ENCODE results near the gene FBXW8.

Gene FBXW8

DNA sequence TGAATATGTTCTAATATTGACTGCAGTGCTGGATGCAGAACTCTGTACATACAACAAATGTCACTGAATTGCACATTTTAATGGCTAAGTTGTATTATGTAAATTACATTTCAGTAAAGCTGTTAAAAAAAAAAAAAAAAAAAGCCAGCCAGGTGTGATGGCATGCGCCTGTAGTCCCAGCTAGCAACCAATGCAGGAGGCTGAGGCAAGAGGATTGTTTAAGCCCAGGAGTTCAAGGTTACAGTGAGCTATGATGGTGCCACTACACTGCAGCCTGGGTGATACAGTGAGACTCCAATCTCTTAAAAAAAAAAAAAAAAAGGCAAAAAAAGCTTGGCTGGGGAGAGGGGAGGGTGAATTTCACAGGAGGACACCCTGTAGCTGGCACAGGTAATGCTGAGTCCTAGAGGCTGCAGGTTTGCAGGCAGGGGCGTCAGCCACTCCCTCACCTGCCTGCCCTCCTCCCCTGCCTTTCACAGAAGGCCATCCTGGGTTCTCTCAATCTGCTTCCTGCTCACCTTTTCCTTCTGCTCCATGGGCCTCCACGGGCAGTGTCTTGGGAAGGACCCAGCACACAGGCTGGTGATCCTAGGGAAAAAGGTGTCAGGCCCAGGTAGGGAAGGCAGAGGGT, 147.8 kb downstream of the FBXW8 start:
- DNase-seq (ENCODE audit: low read depth) = no peak

DNA sequence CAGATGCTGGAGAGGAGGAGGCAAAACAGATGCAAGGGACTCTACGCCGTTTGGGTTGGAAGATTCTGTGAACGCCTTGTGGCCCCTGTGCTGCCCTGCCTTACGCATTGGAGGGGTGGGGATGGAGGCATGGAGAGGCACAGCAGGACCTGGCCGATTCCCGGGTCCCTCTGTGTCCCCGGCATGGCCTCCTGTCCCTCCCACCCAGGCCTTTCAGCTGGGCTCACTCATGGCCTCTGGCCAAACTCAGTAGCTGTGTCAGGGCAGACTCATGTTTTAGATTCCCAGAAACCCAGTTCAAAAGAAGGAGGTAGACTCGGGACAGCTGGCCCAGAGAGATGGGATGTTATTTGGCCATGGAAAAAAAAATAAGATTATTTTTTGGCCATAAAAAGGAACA, 148.4 kb downstream of the FBXW8 start:
- DNase-seq (ENCODE audit: low read depth) = no peak

DNA sequence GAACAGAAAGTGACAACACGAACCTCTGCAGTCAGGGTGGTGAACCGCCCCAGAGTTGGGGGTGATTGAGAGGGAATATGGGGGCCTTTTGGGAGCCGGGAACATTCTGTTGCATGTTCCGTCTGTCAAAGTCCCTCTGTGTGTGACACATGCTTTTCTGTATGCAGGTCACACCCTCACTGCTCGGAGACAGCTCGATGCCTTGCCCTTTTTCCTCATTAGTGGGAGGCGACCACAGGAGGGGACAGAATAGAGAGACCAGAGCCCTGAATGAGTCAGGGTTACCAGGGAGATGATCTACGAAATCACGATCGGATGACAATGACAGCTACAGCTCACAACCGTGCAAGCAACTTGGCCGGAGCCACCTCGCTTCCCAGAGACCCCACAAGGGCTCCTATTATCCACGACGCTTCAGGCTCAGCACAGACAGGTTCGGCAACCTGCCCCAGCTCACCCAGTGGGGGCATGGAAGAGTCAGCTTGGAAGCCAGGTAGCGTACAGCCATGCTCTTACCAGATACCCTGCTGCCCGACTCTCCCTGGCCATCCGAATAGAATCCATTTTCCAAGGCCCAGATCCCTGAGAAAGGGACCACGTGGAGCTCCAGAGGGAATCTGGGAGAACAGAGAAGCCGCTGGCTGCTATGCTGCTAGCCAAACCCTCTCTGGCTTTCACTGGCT, 149.6 kb downstream of the FBXW8 start:
- no peak for DNase-seq (ENCODE audit: low read depth)

DNA sequence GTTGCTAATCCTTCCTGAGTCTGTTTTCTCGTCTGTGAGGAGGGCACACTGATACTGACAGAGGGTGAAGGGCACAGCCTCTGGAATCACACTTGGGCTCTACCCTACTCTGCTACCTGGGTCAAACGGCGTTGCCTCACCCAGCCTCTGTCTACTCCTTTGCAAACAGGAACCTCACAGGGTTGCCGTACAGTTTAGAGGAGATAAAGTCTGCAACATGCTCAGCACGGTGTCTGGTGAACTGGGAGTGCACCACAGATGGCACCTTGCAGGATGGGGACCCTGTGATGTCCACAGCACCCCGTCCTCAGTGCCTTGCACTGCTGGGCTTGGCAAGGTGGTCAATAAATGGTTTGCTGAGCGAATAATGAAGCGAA, 150.2 kb downstream of the FBXW8 start:
- no peak for DNase-seq (ENCODE audit: low read depth)

DNA sequence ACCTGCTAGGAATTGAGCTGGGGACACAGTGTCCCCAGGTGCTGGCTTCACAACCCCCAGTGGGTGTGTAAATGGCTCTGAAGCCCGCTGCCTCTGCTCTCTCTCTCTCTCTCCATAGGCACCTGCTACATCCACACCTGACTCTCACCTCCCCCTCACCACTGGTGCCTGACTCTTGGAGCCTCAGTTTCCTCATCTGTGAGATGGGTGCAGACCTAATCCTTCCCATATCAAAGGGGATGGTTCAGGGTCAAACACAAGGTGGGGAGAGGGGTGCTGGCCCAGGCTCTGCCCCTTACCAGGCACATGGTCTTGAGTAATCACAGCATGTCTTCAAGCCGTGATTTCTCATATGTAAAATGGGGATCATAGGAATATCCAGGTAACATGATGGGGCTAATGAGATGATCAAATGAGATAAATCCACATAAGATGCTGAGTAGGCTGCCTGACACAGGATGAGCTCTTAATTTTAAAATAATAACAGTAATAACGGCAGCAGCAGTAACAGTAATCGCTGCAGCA, 150.9 kb downstream of the FBXW8 start:
- DNase-seq (ENCODE audit: low read depth) = no peak

DNA sequence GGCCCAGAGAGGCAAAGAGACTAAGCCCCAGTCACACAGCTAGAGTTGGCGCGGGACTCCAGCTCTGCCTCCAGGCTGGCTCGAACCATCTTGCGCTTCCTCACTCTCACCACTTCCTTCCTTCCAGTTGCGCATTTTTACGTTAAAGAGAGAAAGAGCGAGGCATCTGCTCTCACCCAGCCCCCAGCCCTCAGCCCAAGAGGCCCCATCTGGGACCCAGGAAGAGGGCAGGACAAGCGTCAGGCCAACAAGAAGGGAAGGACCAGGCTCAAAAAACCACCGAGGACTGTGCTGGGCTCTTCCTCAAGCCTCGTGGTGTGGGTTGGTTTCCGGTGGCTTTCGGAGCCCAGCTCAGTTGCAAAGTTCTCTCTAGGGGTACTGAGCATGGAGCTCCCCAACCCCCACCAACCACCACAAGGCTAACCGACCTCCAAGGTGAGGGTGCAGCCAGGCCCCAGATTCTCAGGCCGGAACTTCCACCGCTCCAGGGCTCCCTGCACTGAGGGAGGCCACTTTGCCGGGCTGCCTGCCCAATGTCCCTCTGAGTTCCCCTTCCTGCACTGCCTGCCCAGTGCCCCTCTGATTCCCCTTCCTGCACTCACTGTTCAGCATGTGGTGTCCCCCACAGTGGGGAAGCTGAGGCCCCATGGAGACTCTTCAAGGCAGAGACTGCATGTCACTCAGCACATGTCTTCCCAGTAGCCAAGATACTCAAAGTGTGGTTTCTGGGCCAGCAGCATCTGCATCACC, 152.6 kb downstream of the FBXW8 start:
- no peak for DNase-seq (ENCODE audit: low read depth)

DNA sequence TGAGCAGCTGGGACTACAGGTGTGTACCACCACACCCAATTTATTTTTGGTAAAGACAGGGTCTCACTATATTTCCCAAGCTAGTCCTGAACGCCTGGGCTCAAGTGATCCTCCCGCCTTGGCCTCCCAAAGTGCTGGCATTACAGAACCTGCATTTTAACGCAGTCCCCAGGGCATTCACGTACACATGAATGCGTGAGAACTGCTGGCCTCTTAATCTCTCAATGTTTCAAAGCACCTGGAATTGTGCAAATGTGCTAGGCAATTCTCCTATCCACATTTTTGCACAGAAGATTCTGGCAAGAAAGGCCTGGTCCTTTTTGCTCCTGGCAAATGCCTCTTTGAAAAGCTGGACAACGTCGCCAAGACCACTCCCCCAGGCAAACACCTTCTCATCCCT, 153.3 kb downstream of the FBXW8 start:
- no peak for DNase-seq (ENCODE audit: low read depth)

DNA sequence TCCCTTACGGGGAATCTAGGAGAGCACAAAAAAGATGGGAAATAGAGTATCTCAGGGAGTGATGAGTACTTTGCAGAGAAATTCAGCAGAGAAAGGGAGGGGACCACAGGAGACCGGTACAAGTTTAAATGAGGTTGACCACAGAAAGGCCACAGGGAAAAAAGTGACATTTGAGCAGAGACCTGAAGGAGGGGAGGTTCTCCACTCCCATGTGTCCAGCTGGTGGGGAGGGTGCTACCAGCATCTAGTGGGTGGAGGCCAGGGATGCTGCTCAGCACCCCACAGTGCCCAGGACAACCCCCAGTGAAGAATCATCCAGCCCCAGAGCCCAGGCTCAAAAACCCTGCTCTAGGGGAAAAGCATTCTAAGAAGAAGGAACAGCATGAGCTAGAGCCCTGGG, 153.8 kb downstream of the FBXW8 start:
- no peak for DNase-seq (ENCODE audit: low read depth)

DNA sequence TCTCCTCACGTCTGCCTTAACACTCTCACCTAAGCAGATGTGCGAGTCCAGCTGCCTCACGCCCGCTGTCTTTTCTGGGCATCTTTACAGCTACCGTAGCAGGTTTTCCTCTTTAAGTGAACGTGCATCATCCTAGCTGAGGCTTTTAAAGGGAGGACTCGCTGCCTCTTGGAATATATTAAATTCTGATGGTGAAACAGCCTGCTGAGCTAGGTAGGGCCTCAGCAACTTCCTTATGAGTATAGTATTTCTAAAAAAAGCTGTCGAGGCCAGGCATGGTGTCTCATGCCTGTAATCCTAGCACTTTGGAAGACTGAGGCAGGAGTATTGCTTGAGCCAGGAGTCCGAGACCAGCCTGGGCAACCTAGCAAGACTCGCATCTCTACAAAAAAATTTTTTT, 156.3 kb downstream of the FBXW8 start:
- no peak for DNase-seq (ENCODE audit: low read depth)

DNA sequence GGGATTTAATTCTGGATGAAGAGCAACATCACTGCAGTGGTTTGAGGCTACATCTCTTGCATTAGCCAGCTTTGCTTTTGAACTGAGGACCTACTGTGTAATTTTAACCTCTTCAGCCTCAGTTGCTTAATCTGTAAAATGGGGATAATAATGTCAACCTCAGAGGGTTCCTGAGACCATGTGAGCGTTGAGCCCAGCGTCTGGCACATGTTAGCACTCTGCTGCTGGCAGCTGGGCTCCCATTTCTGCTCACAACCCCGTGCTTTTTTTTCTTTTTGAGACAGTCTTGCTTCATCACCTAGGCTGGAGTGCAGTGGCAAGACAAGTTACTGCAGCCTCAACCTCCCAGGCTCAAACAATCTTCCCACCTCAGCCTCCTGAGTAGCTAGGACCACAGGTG, 156.9 kb downstream of the FBXW8 start:
- DNase-seq (ENCODE audit: low read depth) = no peak

DNA sequence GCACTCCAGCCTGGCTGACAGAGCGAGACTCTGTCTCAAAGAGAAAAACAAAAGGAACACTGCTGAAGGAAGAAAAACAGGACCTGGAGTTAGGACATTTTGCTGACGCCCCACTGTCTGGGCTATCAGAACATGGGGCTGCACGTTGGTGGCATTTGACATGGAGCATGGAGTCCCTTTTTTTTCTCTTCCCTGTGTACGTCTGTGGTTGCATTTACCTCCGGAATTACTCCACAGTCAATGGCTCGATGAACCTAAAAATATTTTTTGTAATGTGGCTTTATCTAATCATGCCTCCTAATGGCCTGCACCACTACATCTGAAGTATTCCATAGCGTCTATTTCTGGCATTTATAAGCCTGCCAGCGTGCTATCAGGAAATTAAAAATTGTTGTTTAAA, 157.7 kb downstream of the FBXW8 start:
- no peak for DNase-seq (ENCODE audit: low read depth)

DNA sequence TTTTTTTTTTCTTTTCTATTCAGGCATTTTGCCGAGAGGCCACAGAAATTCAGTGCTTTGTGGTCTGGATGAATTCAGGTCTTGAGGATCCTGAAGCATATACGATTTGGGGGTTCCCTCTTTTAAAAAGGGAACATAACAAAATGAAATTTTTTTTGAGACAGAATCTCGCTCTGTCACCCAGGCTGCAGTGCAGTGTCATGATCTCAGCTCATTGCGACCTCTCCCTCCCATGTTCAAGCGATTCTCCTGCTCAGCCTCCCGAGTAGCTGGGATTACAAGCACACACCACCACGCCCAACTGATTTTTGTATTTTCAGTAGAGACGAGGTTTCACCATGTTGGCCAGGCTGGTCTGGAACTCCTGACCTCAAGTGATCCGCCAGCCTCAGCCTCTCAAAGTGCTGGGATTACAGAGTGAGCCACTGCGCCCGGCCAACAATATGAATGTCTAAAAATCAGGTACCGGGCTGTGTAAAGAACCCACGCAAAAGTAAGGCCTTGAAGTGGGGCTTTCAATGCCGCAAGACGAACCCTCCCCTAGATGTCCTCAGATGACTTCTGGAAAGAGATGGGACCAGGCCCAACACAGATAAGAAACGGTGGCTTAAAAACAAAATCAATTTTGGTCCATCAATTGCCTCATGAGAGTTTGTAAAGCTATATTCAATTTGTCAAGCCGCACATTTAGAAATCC, 158.5 kb downstream of the FBXW8 start:
- DNase-seq (ENCODE audit: low read depth) = no peak

DNA sequence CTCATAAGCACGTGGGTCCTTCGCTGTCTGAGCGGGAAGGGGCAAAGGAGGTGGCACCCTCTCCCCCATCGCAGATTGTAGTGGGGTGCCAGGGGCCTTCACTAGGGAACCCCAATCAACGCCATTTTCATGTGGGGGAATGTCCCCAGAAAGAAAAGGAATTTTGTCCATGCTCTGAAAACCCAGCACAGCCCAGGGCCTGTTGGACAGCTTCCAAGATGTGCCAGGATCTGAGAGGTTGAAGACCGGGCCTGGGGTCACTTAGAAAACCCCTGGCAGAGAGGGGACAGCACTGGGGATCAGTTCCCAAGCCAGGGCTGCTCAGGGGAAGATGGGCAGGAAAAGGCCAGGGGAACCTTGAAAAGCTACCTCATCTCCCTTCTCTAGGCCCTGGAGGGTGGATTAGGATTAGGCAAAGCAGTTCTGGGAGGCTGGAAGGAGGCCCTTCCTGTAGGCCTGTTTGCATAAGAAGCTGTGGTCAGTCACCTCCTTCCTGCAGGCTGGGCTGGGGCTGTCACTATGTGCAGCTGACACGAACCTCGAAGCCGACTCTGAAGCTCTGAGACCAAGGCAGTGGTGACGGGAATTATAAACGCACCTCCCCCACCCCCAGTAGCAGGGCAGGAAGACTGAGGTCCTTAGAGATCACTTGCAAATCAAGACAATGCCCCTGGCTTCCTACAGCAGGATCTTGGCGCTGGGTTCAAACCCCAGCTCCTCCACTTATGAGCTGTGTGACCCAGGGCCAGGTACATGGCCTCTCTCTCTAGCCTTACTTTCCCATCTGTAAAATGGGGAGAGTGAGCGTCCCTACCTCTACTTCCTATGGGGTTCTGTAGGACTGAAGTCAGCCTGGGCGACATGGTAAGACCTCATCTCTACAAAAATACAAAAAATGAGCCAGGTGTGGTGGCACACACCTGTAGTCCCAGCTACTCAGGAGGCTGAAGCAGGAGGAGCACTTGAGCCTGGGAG, 159.5 kb downstream of the FBXW8 start:
- DNase-seq (ENCODE audit: low read depth) = no peak

DNA sequence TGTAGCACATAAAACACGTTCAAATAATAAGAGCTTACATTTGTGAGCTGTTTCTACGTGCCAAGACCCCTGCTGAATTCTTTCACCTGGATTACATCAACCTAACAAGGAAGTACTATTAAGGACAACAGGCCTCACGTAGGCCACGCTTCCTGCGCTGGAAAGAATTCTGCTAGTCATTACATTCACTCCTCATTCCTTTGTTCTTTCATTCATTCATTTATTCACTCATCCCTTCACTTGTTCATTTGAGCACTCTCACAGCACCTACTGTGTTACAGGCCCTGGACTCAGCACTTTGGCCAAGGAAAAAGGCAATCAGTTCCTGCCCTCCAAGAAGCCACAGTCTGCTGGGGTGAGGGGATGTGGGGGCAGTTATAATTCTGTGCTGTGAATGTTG, 160.3 kb downstream of the FBXW8 start:
- DNase-seq (ENCODE audit: low read depth) = no peak

DNA sequence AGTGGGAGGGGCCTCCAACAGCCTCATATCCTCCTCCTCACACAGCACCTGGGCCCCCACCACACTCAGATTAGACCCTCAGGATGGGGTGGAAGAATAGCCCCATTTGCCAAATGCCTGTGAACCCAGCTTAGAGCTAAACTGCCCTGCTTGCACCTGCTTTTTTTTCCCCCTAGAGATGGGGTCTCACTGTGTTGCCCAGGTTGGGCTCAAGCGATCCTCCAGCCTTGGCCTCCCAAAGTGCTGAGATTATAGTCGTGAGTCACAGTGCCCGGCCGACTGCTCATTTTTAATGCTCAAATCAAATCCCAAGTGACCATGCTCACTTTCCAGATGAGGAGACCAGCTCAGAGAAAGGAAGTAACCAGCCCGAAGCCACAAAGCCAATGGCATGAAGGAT, 161.4 kb downstream of the FBXW8 start:
- DNase-seq (ENCODE audit: low read depth) = no peak

DNA sequence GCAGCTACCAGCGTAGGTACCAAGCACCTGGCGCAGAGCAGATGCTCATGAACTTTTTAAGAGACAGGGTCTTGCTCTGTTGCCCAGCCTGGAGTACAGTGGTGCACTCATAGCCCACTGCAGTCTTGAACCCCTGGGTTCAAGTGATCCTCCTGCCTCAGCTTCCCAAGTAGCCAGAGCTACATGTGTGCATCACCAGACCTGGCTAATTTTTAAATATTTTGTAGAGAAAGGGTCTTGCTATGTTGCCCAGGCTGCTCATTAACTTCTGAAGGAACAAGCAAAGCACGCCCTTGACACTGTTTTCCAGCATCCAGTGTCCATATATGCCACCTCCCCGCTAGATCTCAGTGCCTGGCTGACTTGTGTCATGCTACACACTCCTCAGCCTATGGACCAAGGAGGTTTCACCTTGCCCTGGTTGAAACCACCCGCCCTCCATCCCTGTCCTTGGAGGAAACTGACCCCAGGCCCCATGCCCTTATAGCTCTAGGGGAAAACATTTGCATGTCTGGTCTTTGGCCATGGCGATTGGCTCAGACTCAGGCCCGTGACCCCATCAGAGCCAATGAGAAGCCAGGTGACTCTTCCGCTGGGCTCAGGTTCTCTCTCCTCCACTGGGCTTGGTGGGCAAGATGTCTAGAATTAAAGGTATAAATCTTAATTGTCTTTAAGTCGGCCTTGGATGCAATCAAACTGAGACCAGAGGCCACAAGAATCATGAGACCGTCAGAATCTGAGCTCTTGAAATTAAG, 162.2 kb downstream of the FBXW8 start:
- DNase-seq (ENCODE audit: low read depth) = no peak

DNA sequence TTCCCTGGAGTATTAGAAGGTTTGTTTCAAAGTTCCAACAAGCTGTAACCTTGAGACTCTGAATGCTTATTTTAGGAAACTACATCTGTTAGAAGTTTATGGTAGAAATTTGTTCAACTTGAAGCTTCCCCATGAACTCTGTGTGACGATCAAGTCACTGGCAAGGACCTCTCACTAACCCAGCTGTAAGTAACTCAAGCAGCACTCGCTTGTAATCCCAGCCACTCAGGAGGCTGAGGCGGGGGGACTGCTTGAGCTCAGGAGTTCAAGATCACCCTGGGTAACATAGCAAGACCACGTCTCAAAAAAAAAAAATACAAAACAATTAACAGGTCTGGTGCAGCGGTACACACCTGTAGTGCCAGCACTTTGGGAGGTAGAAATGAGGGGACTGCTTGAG, 162.9 kb downstream of the FBXW8 start:
- DNase-seq (ENCODE audit: low read depth) = no peak

DNA sequence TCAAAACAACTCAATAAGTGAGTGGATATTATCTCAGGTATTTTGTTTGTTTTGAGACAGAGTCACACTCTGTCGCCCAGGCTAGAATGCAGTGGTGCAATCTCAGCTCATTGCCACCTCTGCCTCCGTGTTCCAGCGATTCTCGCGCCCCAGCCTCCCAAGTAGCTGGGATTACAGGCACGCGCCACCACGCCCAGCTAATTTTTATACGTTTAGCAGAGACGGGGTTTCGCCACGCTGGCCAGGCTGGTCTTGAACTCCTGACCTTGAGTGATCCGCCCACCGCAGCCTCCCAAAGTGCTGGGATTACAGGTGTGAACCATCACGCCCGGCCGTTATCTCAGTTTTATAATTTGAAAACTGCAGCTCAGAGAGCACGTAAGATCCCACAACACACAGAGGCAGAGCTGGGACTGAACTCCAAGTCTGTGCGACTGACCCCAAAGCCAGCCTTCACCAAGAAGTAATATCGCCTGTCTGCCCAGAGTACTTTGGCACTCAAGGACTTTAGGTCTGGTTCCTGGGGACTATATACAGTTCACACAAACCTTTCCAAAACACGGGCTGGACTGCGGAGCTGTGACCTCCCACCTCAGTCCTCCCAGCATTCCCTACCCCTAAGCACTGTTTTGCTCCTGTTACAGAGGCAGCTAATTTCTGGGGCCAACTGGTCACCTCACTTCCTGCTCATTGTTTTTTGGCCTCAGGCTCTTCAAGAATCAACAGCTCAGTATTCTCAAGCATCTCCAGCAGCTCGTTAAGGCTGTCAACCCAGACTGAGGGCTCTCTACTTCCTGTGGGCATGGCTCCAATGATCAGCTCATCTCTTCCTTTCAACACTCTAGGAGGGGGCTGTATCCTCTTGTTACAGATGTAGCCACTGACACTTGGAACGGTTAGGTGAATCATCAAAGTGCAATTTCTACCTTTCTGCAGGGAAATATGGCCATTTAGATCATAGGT, 165.9 kb downstream of the FBXW8 start:
- no peak for DNase-seq (ENCODE audit: low read depth)

DNA sequence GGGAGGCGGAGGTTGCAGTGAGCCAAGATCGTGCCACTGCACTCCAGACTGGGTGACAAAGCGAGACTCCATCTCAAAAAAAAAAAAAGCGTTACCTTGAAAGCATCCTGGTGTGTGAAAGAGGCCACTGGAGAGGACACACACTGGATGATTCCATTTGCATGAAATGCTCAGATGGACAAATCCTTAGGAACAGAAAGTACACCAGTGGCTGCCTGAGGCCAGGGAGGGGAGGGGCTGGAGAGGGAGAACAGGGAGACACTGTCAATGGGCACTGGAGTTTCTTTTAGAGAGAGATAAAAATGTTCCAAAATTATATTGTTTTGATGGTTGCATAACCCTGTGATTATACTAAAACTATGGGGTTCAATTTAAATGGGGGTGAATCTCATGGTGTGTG, 168.7 kb downstream of the FBXW8 start:
- DNase-seq (ENCODE audit: low read depth) = no peak
